ENCODE results near the gene IQSEC3. TPM values are rescaled to one million over a fixed set of nuclear protein-coding genes. Genes with fewer than 3 reads are reported as not detected.

Gene IQSEC3
- total RNA-seq, 1 donor = under 0.01 TPM

- no peak overlapping the region for H3K4me3 ChIP-seq (ENCODE audit: low read depth, low read length)
- no peak for TF ChIP-seq CTCF (IDR thresholded peaks at IDR 0.05; ENCODE audit: insufficient read depth, low read depth, low read length)
- no peak for DNase-seq (ENCODE audit: low read depth)
Measured at GRCh38 chr12:179131-179884, 112.7 kb downstream of the IQSEC3 start.

GRCh38 chr12:179885-180284 is 113.3 kb downstream of the IQSEC3 start:
- no peak for TF ChIP-seq CTCF (IDR thresholded peaks at IDR 0.05; ENCODE audit: insufficient read depth, low read depth, low read length)

GRCh38 chr12:180445-180844 is 113.9 kb downstream of the IQSEC3 start:
- peak; percentile 78 for DNase-seq (ENCODE audit: low read depth)
- H3K4me3 ChIP-seq (ENCODE audit: low read depth, low read length) = no peak overlapping the region
- no peak for TF ChIP-seq CTCF (IDR thresholded peaks at IDR 0.05; ENCODE audit: insufficient read depth, low read depth, low read length)

More at GRCh38 chr12:179885-180284, 113.3 kb downstream of the IQSEC3 start:
- no peak overlapping the region for H3K4me3 ChIP-seq (ENCODE audit: low read depth, low read length)
- DNase-seq (ENCODE audit: low read depth) = no peak

- H3K4me3 ChIP-seq (ENCODE audit: low read depth, low read length) = no peak overlapping the region
- TF ChIP-seq CTCF (IDR thresholded peaks at IDR 0.05; ENCODE audit: insufficient read depth, low read depth, low read length) = no peak
- DNase-seq (ENCODE audit: low read depth) = no peak
Measured at GRCh38 chr12:181921-182320, 115.4 kb downstream of the IQSEC3 start.

- no peak overlapping the region for H3K4me3 ChIP-seq (ENCODE audit: low read depth, low read length)
- peak; percentile 76 for DNase-seq (ENCODE audit: low read depth)
- no peak for TF ChIP-seq CTCF (IDR thresholded peaks at IDR 0.05; ENCODE audit: insufficient read depth, low read depth, low read length)
Measured at GRCh38 chr12:182381-182892, 115.9 kb downstream of the IQSEC3 start.

GRCh38 chr12:184811-185575 is 118.4 kb downstream of the IQSEC3 start:
- DNase-seq (ENCODE audit: low read depth) = no peak
- no peak overlapping the region for H3K4me3 ChIP-seq (ENCODE audit: low read depth, low read length)
- TF ChIP-seq CTCF (IDR thresholded peaks at IDR 0.05; ENCODE audit: insufficient read depth, low read depth, low read length) = no peak

Data from fibroblast of villous mesenchyme (primary cell).